Heart left ventricle (tissue), 16 donors: ENCODE results near the gene ACAN. TPM values are rescaled to one million over a fixed set of nuclear protein-coding genes. Genes with fewer than 3 reads are reported as not detected.
A peak's percentile ranks its signal among the peaks of the same experiment; 100 is the strongest.

ENCODE experiments used
- ATAC-seq, 4 donors: fragments of 200-7000 bp; cut with Tn5 transposase; one replicate each; pipeline ENCODE4 v1.9.1; 2020 to 2022; ENCODE audit warnings: moderate library complexity in 4 of 4, mild to moderate bottlenecking in 3 of 4, moderate number of reproducible peaks in 1 of 4
- DNase-seq, 5 donors: peaks; one replicate each; pipeline ENCODE4 v3.0.0-alpha.2; 2020
- H3K27ac ChIP-seq, 12 donors: fragments of 200-600 bp; sonication (generic) in 4 of 12; one replicate each; pipeline versions ENCODE4 v1.5.0 to v1.8.0; 2016 to 2022; ENCODE audit warnings: mild to moderate bottlenecking in 2 of 12
- H3K27me3 ChIP-seq, 9 donors: fragments of 200-600 bp; sonication (generic) in 2 of 9; one replicate each; pipeline versions ENCODE4 v1.5.1 to v1.8.0; 2016 to 2022; ENCODE audit warnings: mild to moderate bottlenecking in 3 of 9
- H3K36me3 ChIP-seq, 9 donors: fragments of 200-600 bp; sonication (generic) in 2 of 9; one replicate each; pipeline versions ENCODE4 v1.5.0 to v1.8.0; 2018 to 2022; ENCODE audit warnings: mild to moderate bottlenecking in 2 of 9
- H3K4me1 ChIP-seq, 12 donors: fragments of 200-600 bp; sonication (generic) in 4 of 12; one replicate each; pipeline versions ENCODE4 v1.5.0 to v1.8.0; 2016 to 2022; ENCODE audit warnings: mild to moderate bottlenecking in 3 of 12
- H3K4me3 ChIP-seq, 12 donors: fragments of 200-600 bp; sonication (generic) in 4 of 12; one replicate each; pipeline versions ENCODE4 v1.5.0 to v1.8.0; 2017 to 2022; ENCODE audit warnings: mild to moderate bottlenecking in 9 of 12, moderate library complexity in 4 of 12
- H3K9me3 ChIP-seq, 12 donors: fragments of 200-600 bp; sonication (generic) in 4 of 12; one replicate each; pipeline versions ENCODE4 v1.5.0 to v1.8.0; 2016 to 2022; ENCODE audit warnings: mild to moderate bottlenecking in 1 of 12
- POLR2A ChIP-seq, 2 donors: fragments of 450-650 bp; IDR thresholded peaks; one replicate each; pipeline ENCODE4 v1.6.1; 2017; ENCODE audit warnings: antibody characterized with exemption in 2 of 2, mild to moderate bottlenecking in 2 of 2, moderate library complexity in 2 of 2
- WGBS, 4 donors: extraction: QIAGEN DNeasy Blood & Tissue Kit in 2 of 4; methylation state at CpG; one replicate each; pipeline versions ENCODE4 v1.1.5 to v1.1.7; 2013 to 2018; 5-methylcytosine and 5-hydroxymethylcytosine counted together
- intact Hi-C, 10 donors: fragments of 100-400 bp; cut with DNase I; formaldehyde crosslinking; loops; one replicate each; pipeline versions ENCODE4 v1.11.1 to v1.14.2; 2022
- polyA plus RNA-seq, 2 donors: library from polyadenylated mRNA; stranded (reverse); fragments of 200-250 nt; gene quantifications; one replicate each; pipeline ENCODE4 v1.2.3, GENCODE V29; 2013
- total RNA-seq, 9 donors: library from RNA; depleted of rRNA in 2 of 9; stranded (reverse); fragments of >200 nt in 2 of 9; fragmentation: NEBNext Ultra II Directional in 3 of 9; extraction: Animal tissue kit (Norgen Biotek cat#: 25700) in 3 of 9; gene quantifications; one replicate each; pipeline versions ENCODE4 v1.1.0 to v1.2.4, GENCODE V29; 2016 to 2023
- TF ChIP-seq, protein P1 (sequence below), 12 donors: fragments of 200-600 bp; sonication (generic) in 4 of 12; IDR thresholded peaks; one replicate each; pipeline versions ENCODE4 v1.5.0 to v1.8.0; 2018 to 2022; ENCODE audit warnings: antibody characterized with exemption in 12 of 12, mild to moderate bottlenecking in 5 of 12
- donor health status: ischemic (EF 13 %, LVEDD 7.1; RV severe dilation, severe dysfunction).
- donor health status: healthy with polysubstance abuse.
- donor health status: DM: no; HTN: yes; CAD: no.
- donor health status: DM: no; HTN: no; CAD: no.
- donor health status: ischemic (EF 25% LVEDD 6.9; RV normal size, moderate dysfunction).
- donor health status: ischemic (EF 25% LVEDD 5.7; RV mildly dilated, moderate dysfunction).
- donor health status: healthy.
- donor health status: DM: yes; HTN: yes; CAD: no.
- donor health status: ischemic (EF 35%, LVEDD 5.7; RV mildly dilated, moderate dysfunction).
- donor health status: nonischemic (EF 11% LVEDD 7.7; RV severe dilation, severe dysfunction).
- donor health status: DM: yes; HTN: yes; CAD: no.
- donor health status: PGD.
- donor health status: ischemic (EF 29% LVEDD 5.4; RV normal size, mild dysfunction).
- donor health status: nonischemic (EF 23%, LVEDD 6.1; RV moderate dilation, normal function).

The ACAN gene
- total and polyA plus RNA-seq, 11 donors: 0.02 to 1.2 (median 0.17) TPM; not detected in 1

DNA sequence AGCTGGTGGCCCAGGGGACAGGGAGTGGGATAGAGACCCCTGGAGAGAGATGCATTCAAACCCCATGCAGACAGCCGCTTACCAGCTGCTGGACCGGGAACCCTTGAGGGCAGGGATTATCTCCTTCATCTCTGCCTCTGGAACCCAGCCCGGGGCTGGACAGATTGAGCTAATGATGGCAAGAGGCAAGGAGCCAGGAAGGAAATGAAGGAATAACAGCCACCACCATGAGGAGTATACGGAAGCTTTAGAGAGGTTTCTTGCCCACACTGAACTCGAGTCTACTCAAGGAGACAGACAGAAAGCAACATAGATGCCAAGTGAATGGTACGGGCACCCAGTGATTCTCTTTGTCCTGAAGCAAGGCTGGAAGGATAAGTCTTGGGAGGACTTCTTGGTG lies 68.9 kb downstream of the ACAN start:
- peaks cover 0 to 16% (median 0%) of the 10 kb centered on the region in 9 donors for H3K36me3 ChIP-seq
- TF ChIP-seq POLR2A (IDR thresholded peaks at IDR 0.05): no peak
- TF ChIP-seq, protein P1, sequence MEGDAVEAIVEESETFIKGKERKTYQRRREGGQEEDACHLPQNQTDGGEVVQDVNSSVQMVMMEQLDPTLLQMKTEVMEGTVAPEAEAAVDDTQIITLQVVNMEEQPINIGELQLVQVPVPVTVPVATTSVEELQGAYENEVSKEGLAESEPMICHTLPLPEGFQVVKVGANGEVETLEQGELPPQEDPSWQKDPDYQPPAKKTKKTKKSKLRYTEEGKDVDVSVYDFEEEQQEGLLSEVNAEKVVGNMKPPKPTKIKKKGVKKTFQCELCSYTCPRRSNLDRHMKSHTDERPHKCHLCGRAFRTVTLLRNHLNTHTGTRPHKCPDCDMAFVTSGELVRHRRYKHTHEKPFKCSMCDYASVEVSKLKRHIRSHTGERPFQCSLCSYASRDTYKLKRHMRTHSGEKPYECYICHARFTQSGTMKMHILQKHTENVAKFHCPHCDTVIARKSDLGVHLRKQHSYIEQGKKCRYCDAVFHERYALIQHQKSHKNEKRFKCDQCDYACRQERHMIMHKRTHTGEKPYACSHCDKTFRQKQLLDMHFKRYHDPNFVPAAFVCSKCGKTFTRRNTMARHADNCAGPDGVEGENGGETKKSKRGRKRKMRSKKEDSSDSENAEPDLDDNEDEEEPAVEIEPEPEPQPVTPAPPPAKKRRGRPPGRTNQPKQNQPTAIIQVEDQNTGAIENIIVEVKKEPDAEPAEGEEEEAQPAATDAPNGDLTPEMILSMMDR (IDR thresholded peaks at IDR 0.05): no peak
- intact Hi-C loops: no loop called here
- H3K9me3 ChIP-seq: no peaks in the 10 kb centered on the region
- WGBS, 4 donors: 61 to 73% (median 66%) methylated on average over 6 of the region's 6 CpGs
- H3K27ac ChIP-seq: no peak overlapping the region
- no peak overlapping the region for H3K4me3 ChIP-seq
- peaks cover 0 to 6% (median 0%) of the 10 kb centered on the region in 12 donors for H3K4me1 ChIP-seq
- H3K27me3 ChIP-seq: no peaks in the 10 kb centered on the region
- no peak for DNase-seq
- ATAC-seq: no peak

DNA sequence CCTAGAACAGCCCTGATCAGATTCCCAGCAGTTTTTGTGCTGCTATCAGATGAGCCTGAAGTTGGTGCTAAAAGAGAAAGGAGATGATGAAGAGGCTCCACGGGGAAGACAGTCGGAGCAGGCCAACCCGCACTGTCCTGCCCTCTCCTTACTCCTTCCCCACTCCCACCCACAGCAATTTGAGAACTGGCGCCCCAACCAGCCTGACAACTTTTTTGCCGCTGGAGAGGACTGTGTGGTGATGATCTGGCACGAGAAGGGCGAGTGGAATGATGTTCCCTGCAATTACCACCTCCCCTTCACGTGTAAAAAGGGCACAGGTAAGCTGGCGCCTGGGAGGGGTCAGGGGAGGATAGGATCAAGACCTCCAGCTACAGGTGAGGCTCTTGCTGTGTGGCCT lies 69.5 kb downstream of the ACAN start:
- ATAC-seq: no peak
- Histone ChIP-seq H3K27me3 (no peaks in the 10 kb centered on the region), H3K9me3 (no peaks in the 10 kb centered on the region), H3K4me3 (no peak overlapping the region), H3K4me1 (peaks cover 0 to 6% (median 0%) of the 10 kb centered on the region in 12 donors), H3K36me3 (peaks cover 0 to 22% (median 0%) of the 10 kb centered on the region in 9 donors), H3K27ac (no peak overlapping the region)
- intact Hi-C loops: no loop called here
- no peak for TF ChIP-seq POLR2A (IDR thresholded peaks at IDR 0.05)
- TF ChIP-seq, protein P1 (IDR thresholded peaks at IDR 0.05): no peak
- no peak for DNase-seq
- 78 to 92% (median 81%) methylated on average over 8 to 9 of the region's 9 CpGs for WGBS, 4 donors

DNA sequence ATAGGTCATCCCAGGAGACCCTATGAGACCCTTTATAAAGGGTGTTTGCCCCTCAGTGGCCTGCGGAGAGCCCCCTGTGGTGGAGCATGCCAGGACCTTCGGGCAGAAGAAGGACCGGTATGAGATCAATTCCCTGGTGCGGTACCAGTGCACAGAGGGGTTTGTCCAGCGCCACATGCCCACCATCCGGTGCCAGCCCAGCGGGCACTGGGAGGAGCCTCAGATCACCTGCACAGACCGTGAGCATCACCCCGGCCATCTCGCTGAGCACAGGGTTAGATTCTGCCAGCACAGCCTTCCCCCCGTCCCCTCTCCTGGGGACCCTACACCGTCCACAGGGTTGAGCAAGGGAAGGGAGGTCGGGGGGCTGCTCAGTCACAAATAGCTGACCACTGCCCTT lies 70.5 kb downstream of the ACAN start:
- intact Hi-C loops: no loop called here
- Histone ChIP-seq H3K4me3 (no peak overlapping the region), H3K4me1 (peaks cover 0 to 6% (median 0%) of the 10 kb centered on the region in 12 donors), H3K27ac (no peak overlapping the region), H3K27me3 (no peaks in the 10 kb centered on the region), H3K36me3 (peaks cover 0 to 33% (median 0%) of the 10 kb centered on the region in 9 donors), H3K9me3 (no peaks in the 10 kb centered on the region)
- DNase-seq (no peak), ATAC-seq (no peak)
- 81 to 88% (median 84%) methylated on average over 9 to 13 of the region's 13 CpGs for WGBS, 4 donors
- TF ChIP-seq POLR2A (IDR thresholded peaks at IDR 0.05): no peak
- TF ChIP-seq, protein P1 (IDR thresholded peaks at IDR 0.05): no peak

DNA sequence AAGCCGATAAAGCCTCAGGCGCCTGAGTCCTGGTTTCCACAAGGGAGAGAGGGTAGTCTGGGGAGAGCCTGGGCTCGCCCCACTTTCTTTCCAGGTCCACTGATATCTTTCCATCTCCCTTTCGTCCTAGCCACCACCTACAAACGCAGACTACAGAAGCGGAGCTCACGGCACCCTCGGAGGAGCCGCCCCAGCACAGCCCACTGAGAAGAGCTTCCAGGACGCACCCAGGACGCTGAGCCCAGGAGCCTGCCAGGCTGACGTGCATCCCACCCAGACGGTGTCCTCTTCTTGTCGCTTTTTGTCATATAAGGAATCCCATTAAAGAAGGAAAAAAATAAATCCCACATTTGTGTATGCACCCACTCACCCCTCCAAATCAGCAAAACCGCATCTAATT lies 71.0 kb downstream of the ACAN start:
- no peaks in the 10 kb centered on the region for H3K27me3 ChIP-seq
- DNase-seq (no peak), ATAC-seq (no peak)
- TF ChIP-seq POLR2A (IDR thresholded peaks at IDR 0.05): no peak
- TF ChIP-seq, protein P1 (IDR thresholded peaks at IDR 0.05): no peak
- no peaks in the 10 kb centered on the region for H3K9me3 ChIP-seq
- peaks cover 0 to 6% (median 0%) of the 10 kb centered on the region in 12 donors for H3K4me1 ChIP-seq
- intact Hi-C loops: no loop called here
- peak overlapping the region in 2 of 12 donors; percentile 4 to 9 for H3K4me3 ChIP-seq
- no peak overlapping the region for H3K27ac ChIP-seq
- peaks cover 0 to 38% (median 0%) of the 10 kb centered on the region in 9 donors for H3K36me3 ChIP-seq
- WGBS, 4 donors: 72 to 78% (median 74%) methylated on average over 15 of the region's 15 CpGs
